CD1c-positive myeloid dendritic cell (primary cell): ENCODE results near the gene SLIT1.

Source experiments
- DNase-seq: peaks from one replicate; pipeline ENCODE4 v3.0.0-alpha.2; 2016; ENCODE audit errors: extremely low spot score

Gene SLIT1

DNA sequence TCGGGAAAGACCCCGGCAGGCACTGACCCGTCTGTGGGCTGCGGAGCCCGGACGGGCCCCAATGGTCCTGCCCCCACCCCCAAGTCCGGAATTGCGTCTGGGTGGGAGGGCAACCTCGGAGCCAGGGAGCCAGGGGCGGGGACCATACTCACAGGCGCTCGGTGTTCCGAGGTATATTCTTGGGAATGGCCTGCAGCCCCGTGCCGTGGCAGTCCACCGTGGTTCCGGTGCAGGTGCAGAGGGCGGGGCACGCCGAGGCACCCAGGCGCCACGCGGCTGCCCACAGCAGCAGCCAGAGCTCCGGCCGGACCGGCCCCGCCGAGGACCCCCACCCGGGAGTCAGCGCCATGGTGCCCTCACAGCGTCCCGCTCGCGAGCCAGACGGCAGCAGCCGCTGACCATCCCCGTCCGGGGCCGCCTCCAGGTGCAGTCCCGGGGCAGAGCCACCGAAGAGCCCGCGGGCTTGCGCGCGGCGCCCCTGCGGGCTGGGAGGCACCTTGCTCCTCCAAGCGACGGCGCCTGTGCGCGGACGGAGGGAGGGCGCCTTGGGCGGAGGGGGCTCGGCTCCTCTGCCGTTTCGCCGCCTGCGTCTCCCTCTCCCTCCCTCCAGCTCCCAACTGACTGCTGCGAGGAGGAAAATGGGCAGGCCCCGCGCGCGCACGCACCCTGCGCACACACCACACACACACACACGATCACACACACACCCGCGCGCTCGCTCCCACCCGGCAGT lies at the start of gene SLIT1:
SLIT1 (minus strand) TSS at position 634 of the 733 bp plus-strand sequence; CDS start at position 349, 285 bp downstream.
- DNase-seq: no peak

DNA sequence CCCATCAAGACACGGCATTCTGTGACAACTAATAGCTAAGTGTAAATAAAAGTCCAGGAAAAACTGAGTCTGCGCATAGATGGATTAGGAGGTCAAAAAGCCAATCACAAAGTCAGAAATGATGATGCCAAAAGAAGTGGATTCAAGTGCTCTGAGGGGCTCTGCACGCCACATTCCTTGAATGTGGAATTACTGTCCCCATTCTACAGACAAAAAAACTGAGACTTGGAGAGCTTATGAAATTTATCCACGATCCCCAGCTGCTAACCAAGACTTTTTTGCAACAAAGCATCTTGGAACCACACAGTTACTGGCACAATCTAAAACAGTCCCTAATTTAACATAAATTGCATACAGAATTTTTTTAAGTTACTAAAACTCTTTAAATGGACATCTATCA lies 49.6 kb upstream of the SLIT1 start:
- no peak for DNase-seq

DNA sequence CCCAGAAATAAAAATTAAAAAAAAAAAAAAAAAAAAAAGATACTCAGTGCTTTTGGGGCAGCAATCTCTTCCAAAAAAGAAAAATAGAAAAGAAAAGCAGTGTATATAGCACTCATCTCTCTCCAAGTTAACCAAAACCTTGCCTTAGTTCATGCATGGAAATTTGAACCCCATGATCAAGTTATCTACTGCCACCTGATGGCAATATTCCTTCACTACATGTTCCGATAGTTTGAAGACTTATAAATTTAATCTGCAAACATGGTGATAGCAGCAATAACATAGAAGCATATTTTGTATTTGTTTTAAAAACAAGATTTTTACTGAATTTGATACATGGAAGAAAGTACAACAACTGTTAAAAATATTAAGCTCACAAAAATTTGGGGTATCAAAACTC lies 48.6 kb upstream of the SLIT1 start:
- peak; percentile 41 for DNase-seq

DNA sequence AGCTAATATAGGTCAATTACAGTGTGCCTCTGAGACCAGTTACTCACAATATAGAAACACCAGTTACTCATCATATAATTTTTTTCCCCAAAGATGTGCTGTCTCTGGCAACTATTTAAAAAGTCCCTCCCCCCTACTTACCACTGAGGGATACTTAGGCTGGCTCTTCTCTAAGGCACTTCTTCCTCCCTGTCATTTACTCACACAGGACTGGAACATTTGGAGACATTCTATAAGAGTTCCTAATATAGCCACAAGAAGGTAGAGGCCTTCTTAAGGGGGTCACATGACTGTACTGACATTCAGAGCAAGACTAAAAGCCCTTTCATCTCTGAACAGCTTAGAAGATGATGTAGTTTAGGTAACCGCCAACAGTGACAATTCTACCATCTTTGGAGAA lies 44.4 kb upstream of the SLIT1 start:
- no peak for DNase-seq

DNA sequence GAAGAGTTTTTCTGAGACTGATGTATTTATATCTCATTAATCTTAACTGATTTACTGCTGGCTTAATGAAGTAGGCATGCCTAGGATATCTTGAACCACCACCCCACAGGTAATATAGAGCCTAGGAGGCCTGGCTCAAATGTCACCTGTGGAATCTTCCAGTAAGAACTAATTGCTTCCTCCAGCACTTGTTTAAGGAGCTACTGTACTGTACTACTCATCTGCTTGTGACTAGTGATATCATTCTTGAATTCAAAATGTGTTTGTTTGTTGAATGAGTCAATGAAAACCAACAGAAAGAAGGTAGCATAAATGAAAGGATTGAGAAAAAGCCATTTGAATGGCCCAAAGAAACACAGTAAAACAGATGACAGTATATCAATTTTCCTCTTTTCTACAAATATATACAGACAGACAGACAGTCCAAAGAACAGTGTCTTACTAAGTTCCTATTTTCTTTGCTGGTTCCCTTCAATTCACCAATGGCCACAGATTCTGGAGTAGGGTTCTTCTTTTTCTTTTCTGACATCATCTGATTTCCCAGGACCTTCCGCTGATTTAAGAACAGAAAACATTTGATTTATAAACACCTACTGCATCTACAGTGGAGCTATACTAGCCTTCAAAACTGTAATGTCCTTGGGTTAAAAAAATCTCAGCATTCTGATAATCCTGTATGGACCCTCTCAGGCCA lies 43.7 kb upstream of the SLIT1 start:
- peak; percentile 40 for DNase-seq

DNA sequence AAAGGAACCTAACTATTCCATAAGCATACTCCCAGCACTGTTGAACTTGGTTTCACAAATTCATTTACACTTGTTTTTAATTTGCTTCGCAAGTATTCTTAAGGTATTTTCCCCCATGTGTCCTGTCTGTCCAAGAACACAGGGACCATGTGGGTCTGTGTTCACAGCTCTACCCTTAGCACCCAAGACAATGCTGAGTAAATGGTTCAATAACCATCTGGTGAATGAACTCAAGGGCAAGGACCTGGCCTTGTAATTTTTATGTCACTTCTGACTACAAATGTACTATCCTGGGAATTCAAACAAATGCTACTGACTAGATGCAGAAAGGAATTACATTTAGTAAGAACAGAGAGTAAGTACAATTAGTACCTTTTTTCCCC lies 43.0 kb upstream of the SLIT1 start:
- DNase-seq: no peak

DNA sequence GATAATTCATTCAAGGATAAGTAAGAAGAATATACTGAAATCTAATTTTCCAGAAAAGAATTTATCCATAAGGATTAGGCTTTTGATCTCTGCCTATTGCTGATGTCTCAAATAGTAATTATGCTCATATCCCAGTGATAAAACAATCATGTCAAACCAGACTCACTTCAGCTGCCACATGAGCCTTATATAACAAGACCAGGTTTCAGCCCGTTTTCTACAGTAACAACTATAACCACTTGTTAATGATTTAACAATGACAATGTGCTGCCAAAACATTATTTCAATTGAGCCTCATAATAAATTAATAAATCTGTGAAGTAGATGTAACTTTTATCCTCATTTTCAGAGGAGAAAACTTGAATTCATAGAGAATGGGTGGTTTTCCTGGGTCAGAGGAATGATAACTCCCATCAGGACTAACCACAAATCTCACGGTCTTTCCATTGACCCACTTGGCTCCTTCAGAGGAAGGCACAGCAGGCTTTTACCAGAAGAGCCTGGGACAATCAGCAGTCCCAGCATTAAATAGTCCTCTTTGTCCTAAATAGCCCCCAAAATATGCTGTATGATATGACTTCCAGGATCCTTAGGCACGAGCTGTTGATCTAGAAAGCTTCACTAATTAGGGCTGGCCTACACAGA lies 42.5 kb upstream of the SLIT1 start:
- DNase-seq: no peak

DNA sequence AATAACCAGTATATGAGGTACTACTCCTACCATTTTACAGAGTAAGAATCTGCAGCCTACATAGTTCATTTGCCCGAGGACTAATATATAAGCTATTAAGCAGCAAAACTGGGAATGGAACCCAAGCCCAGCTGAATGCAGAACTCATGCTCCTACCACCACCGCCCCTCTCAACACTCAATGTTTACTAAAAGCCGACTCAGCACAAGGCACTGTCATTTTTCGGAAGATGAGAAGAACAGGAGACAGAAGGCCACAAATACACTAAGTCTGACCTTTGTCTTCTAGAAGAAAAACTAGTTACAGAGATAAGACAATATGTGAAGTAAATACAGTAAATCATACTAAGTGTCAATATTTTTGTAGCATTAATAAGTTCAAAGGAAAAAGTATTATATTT lies 40.6 kb upstream of the SLIT1 start:
- no peak for DNase-seq

DNA sequence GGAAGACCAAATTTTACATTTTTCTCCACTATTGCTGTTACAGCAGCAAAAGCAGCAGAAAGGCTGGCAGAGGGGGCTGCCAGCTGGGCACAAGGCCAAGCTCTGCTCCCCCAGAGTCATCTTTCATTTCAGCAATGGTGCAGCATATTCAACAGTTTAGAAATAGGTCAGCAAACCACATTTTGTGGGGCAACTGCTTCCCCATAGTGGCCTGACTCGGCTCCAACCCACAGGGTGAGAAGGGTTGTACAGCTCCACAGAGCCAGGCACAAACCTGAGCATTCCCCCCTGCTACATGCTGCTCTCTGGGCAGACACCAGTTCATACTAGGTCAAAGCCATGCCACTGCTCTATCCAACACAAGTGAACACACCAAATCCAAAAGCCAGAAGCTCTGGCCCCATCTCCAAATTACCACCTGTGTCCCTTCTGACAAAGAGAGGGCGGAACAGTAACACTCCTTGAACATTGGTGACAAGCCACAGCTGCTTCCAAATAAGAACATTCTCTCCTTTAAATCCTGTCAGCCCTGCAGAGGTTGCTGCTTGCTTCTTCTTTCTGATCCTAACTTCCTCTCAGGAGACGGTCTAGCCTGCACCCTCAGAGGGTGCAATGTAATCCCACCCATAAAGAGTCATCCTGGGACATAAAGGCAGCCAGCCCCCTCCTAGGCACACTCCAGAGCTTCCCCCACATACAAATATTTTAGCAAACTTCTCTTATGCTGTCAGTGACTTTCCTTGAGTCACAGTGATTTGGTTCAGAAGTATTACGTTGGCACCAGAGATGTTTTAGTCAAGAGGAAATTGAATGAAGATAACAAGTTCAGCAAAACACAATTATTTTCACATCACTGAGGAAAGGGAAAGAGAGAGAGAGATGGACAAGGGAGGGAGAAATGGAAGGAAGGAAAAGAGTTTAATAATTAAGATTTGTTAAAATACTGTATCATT lies 39.0 kb upstream of the SLIT1 start:
- DNase-seq: peak; percentile 24

DNA sequence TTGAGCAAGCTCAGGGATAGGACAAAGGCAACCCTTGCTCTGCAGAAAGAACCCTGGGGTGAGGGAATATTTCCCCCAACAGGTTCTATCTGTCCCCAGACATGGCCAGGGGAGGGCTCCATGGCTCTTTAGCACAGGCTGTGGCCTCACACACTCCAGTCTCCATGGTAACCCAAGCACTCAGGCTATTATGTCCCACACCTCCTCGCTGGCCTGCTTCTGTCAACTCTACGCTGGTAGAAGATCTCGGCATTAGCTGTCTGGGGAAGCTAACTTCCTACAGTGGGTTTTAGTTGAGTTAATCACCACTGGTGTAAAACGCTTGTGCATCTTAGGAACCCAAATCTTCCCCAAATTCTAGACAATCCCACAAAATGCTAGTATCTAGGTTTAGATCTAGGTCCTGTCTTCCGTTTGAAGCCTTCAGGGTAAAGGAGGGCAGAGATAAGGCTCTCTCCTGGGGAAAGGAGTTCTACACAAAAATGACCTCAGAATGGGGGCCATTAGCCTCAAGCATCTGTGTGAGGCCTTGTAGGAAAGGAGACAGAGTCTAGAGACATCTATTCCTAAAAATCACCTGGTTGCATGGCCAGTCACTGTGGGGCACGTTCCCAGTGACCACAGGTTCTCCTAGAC lies 36.7 kb upstream of the SLIT1 start:
- DNase-seq: no peak

DNA sequence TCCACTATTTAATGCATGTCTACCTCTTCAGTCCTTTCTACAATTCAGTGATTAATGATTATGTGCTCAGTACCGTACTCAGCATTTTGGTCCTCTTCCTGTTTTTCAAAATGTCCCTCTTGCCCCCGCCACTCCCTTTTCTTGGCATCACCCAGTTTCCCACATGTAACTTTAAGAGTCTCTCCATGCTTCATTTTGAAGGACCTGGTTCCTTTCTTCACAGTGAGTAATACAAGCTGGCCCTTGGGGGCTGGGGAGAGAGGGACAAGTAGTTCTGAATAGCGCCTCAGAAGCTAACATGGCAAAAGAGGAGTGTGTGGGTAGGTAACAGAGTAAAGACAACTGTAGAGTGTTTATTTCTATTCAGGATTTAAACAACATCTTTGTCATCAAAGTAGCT lies 34.6 kb upstream of the SLIT1 start:
- DNase-seq: no peak

DNA sequence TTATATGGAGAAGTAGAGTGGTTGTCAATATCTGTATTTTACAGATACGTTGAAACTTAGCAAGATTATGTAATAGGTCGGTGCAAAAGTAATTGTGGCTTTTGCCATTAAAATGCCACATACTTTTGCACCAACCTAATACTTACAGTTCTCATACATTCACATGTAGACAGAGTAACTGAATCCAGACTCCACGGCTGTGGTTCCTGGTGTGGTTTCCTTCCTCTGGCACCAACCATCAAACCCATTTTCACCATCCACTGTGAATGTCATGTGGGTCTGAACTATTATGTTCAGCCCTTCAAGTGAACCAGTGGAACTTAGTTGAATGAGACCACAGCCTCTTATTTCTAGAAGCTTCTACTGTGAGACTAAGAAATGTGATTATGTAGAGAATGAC lies 31.5 kb upstream of the SLIT1 start:
- DNase-seq: no peak

DNA sequence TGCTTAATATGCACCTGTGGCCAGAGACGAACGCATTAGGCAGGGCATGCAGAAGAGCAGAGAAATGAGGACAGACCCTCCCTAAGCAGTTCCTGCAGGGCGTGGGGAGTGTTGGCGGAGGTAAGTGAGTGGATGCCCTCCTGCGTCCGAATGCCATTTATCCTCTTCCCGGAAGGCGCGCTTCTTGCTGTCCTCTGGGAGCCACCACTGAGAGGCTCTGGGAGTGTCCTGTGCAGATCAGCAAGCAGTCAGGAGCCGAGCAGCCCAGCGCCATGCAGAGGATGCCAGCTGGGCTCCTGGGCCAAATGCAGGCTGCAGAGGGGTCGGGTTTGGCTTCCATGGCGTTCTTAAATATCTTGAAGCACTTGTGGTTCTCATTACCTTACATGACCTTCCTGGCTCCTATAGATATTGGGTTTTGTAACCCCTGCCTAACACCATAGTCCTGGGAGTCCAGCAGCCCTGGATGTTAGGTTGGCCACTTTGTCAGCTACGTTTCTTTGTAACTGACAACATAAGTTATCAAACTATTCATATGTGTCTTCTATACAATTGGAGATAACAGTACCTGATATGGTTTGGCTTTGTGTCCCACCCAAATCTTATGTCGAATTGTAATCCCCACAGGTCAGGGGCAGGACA lies 30.0 kb upstream of the SLIT1 start:
- no peak for DNase-seq

DNA sequence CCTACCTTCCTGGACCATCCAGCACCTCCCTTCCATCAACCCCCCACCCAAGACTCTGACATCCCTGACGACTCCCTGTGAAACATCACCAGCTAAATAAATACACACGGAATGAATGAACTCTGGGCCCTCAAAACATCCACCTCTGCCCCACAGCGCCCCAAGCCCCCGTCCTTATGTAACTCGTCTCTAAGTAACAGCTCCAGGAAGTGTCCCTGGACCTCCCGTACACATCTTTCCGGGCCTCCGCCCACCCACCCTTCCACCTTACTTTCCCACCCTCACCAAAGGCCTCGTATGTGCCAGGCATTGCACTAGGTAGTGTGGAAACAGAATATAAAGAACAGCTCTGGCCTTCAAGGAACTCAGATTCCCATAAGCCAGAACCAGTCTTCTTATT lies 27.7 kb upstream of the SLIT1 start:
- DNase-seq: no peak

DNA sequence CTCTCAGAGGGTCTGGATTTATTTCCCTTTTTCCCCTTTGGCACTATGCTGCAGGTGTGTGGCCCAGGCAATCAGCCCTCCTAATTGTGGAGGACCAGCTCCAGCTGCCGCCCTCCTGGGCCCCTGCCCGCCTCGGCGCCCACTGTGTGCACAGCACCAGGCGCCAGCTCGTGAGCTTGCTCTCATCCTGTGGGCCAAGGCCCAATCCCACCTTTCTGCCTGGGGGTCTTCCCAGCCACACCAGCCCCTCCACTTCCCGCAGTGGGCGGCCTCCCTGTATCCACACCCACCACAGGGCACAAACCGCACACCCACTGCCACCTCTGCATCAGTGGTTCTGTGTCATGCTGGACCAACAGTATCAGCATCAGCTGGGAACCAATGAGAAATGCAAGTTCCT lies 25.5 kb upstream of the SLIT1 start:
- DNase-seq: no peak

DNA sequence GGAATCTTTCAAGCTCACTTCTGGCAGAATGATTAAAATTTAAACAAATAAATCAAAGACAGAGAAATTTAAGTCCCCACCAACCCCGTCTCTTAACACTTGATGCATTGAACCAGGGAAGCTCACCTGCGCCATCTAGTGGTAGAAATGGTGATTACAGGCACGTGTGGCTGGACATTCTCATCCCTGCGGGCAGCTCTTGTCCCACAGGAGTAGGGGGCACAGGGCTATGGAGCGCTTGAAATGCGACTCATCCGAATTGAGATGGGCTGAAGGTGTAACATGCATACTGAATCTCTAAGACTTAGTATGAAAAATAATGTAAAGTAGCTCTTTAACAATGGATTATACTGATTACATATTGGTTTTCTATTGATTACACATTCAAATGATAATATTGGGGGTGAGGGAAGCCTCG lies 24.8 kb upstream of the SLIT1 start:
- DNase-seq: peak; percentile 83

DNA sequence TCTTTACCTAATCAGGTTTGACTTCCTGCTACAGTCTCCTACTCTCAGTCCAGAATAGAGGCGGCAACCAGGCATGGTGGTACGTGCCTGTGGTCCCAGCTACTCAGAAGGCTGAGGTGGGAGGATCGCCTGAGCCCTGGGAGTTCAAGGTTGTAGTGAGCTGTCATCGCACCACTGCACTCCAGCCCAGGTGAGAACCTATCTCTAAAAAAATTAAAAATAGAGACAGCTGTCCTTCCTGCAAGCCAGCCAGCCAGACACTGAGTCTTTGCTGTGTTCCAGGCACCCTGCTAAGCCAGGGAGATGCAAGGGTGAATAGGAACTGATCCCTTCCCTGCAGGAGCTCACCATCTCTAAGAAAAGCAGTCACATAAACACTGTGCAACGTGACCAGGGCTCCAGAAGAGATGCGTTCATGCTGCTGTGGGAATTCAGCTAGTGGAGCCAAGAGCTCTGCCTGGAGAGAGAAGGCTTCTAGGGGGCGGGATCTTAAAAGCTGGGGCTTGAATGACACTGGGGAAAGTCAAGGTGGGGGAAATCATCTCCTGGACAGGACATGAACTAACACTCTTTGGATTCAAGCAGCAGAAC lies 22.1 kb upstream of the SLIT1 start:
- DNase-seq: no peak

DNA sequence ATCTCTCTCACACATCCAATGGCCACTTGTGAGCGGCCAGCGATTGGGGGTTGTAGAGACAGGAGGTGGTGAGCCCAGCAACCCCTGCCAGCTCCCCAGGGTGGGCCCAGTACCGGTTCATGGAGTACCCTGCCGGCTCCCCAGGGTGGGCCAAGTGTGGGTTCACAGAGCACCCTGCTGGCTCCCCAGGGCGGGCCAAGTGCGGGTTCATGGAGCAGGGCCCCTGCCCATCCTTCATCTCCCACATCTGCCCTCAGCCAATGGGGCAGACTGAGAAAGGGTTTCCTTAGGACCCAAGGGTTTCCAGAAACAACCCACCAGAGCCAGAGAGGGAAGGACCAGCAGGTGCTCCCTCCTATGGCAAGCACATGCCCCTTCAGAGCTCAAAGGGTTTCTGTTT lies 21.4 kb upstream of the SLIT1 start:
- no peak for DNase-seq

DNA sequence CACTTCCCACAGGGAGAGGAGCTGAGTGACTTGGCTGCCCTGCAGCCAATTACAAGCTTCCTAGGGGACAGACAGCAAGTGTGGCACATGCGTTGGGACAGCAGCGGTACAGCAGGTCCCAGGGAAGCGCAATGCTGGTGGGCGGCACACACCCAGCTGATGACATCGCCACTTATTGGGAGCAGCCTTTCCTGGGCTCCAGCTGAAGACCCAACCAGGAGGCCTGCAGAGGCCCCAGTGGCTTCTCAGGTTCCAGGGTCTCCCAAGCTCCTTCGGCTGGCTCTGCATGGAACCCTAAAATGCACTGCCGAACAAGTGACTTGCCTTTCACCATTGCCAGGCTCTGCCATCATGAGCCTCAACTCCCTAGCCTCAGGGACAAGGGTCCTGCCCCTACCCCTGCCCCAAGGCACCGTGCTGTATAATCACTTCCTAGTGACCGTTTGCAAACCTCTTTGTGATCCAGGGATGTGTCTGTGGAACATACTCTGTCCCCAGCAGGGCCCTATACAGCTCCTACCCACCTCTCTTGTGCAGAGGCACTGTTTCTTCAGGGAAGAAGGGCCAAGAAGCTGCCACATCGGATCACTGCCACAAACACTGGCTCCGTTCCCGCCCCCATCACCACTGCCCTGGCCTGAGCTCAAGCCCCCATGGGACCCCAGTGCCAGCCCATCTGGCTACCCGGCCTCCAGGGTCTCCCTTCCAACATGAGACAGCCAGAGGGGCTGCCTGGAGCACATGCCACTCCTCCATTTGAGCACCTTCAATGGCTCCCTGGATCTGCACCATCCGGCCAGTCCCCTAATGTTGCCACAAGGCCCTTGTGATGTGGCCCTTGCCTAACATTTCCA lies 19.3 kb upstream of the SLIT1 start:
- no peak for DNase-seq

DNA sequence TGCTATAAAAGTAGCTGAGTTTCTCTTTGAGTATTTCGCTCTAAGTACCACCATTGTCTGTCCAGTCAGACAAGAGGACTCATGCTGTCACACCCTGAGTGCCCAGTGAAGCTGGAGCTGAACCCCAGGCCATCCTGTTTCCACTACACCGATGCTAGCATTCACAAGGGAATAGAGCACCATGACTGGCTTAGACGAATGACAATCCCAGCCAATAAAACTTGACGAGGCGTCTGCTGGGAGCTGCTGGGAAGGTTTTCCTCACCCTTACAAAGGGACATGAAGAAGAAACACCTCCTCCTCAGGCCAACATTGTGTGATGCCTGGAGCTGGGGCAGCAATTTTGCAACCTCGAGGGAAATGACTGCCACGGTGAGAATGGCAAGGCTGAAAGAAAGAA lies 17.5 kb upstream of the SLIT1 start:
- DNase-seq: no peak
